Measurements from ENCODE around the gene TINAGL1.

Gene TINAGL1

DNA sequence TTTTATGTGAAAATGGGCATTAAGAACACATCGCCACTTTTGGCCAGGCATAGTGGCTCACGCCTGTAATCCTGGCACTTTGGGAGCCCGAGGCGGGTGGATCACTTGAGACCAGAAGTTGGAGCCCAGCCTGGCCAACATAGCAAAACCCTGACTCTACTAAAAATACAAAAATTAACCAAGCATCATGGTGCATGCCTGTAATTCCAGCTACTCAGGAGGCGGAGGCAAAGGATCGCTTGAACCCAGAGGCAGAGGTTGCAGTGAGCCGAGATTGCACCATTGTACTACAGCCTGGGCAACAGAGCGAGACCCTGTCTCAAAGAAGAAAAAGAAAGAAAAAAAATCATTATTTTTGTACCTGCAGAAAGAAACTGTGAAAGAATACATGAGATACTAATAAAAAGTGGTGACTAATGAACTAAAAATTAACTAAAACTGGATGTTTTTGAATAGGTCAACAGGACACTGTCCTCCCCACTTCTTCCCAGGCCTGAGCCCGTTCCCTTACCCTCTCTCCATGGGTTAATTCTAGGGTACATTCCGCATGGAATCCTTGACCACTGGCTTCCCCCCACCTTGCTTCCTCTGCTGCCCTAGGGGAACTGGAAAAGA, 8.3 kb upstream of the TINAGL1 start:
- peaks cover 26% of the 10 kb centered on the region for H3K4me1 ChIP-seq (ENCODE audit: insufficient read depth, poor library complexity, severe bottlenecking)
- DNase-seq (ENCODE audit: low spot score) (no peak), ATAC-seq (ENCODE audit: low read depth) (no peak)
- no peak overlapping the region for H3K4me3 ChIP-seq (ENCODE audit: severe bottlenecking)
- H3K27me3 ChIP-seq (ENCODE audit: insufficient read depth, poor library complexity, severe bottlenecking): no peaks in the 10 kb centered on the region
- H3K36me3 ChIP-seq (ENCODE audit: low read depth): no peaks in the 10 kb centered on the region
- TF ChIP-seq, protein P1, sequence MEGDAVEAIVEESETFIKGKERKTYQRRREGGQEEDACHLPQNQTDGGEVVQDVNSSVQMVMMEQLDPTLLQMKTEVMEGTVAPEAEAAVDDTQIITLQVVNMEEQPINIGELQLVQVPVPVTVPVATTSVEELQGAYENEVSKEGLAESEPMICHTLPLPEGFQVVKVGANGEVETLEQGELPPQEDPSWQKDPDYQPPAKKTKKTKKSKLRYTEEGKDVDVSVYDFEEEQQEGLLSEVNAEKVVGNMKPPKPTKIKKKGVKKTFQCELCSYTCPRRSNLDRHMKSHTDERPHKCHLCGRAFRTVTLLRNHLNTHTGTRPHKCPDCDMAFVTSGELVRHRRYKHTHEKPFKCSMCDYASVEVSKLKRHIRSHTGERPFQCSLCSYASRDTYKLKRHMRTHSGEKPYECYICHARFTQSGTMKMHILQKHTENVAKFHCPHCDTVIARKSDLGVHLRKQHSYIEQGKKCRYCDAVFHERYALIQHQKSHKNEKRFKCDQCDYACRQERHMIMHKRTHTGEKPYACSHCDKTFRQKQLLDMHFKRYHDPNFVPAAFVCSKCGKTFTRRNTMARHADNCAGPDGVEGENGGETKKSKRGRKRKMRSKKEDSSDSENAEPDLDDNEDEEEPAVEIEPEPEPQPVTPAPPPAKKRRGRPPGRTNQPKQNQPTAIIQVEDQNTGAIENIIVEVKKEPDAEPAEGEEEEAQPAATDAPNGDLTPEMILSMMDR (IDR thresholded peaks at IDR 0.05; ENCODE audit: poor library complexity, severe bottlenecking): no peak
- no peaks in the 10 kb centered on the region for H3K9me3 ChIP-seq (ENCODE audit: severe bottlenecking)
- H3K27ac ChIP-seq (ENCODE audit: poor library complexity, severe bottlenecking): no peak overlapping the region

DNA sequence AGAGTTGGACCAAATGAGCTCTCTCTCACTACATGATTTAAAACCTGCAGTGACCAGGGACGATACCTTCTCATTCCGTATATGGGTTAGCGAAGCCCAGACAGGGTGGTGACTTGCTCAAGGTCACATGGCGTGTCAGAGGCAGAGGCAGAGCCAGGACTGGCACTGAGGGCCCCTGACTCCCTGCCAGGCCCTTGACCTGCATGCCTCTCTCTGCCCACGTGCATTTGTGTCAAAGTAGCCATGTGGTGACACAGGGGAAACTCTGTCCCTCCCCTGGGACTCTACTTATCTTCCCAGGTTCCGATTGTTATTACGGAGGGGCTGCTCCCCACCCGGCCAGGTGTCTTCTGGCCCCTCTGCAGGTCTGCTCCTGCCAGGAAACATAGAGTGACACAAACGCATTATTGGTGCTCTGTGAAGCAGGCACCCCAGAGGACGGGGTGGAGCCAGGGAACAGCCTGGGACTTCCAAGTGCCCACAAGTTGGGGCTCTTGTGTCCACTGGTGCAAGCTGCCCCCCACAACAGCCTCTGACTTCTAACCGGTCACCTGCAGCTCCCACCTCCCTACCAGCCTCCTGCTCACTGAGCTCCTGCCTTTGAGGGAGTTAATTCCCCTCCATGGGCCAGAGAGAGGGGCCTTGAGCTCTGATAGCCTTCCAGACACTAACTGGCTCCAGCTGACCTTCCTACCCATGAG, 7.3 kb upstream of the TINAGL1 start:
- Histone ChIP-seq H3K27me3 (ENCODE audit: insufficient read depth, poor library complexity, severe bottlenecking) (no peaks in the 10 kb centered on the region), H3K27ac (ENCODE audit: poor library complexity, severe bottlenecking) (no peak overlapping the region), H3K9me3 (ENCODE audit: severe bottlenecking) (no peaks in the 10 kb centered on the region), H3K36me3 (ENCODE audit: low read depth) (no peaks in the 10 kb centered on the region), H3K4me3 (ENCODE audit: severe bottlenecking) (no peak overlapping the region), H3K4me1 (ENCODE audit: insufficient read depth, poor library complexity, severe bottlenecking) (peaks cover 28% of the 10 kb centered on the region)
- DNase-seq (ENCODE audit: low spot score) (no peak), ATAC-seq (ENCODE audit: low read depth) (no peak)
- TF ChIP-seq, protein P1 (IDR thresholded peaks at IDR 0.05; ENCODE audit: poor library complexity, severe bottlenecking): no peak

DNA sequence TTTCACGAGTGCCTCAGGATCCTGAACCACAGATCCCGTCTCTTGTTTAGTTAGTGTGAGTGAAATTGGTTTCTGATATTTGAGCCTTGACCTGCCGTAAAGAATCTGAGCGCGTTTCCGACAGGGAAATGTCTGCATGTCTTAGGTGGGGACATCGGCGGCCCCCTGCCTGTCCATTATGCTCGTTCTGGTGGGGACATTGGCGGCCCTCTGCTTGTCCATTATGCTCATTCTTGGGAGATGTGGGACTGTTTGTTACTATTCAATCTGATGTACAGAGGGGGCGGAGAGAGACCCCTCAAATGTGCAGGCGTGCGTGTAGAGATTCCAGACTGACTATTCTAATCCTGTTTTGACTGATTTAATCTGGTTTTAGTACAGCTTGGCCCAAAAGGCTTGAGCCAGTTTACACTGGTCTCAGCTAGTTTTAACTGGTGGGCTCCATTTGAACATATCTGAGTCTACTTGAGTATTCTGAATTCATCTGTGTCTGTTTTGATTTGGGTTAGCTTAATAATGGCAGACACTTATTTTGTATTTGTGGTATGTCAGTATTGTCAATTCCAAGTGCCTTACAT, 6.6 kb upstream of the TINAGL1 start:
- Histone ChIP-seq H3K4me3 (ENCODE audit: severe bottlenecking) (no peak overlapping the region), H3K27ac (ENCODE audit: poor library complexity, severe bottlenecking) (no peak overlapping the region), H3K27me3 (ENCODE audit: insufficient read depth, poor library complexity, severe bottlenecking) (no peaks in the 10 kb centered on the region), H3K4me1 (ENCODE audit: insufficient read depth, poor library complexity, severe bottlenecking) (peaks cover 34% of the 10 kb centered on the region), H3K9me3 (ENCODE audit: severe bottlenecking) (no peaks in the 10 kb centered on the region), H3K36me3 (ENCODE audit: low read depth) (no peaks in the 10 kb centered on the region)
- ATAC-seq (ENCODE audit: low read depth) (no peak), DNase-seq (ENCODE audit: low spot score) (no peak)
- TF ChIP-seq, protein P1 (IDR thresholded peaks at IDR 0.05; ENCODE audit: poor library complexity, severe bottlenecking): no peak

DNA sequence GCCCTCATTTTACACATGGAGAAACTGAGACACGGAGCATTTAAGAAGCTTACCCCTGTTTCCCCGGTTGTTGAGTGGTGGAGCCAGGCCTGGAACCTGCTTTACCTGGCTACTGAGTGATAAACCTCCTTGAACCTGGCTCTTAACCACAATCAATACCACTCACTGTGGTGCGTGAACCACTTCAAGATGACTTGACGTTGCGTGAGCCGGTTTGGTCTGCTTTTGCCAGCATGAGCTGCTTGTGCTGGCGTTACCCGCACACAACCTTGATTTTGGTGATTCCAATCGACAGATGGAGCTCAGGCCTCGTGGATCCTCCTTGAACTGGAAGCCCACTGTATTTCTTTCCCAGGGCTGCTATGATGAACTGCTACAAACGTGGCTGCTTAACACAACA, 6.1 kb upstream of the TINAGL1 start:
- DNase-seq (ENCODE audit: low spot score): no peak
- Histone ChIP-seq H3K9me3 (ENCODE audit: severe bottlenecking) (no peaks in the 10 kb centered on the region), H3K27ac (ENCODE audit: poor library complexity, severe bottlenecking) (no peak overlapping the region), H3K4me1 (ENCODE audit: insufficient read depth, poor library complexity, severe bottlenecking) (peaks cover 40% of the 10 kb centered on the region), H3K27me3 (ENCODE audit: insufficient read depth, poor library complexity, severe bottlenecking) (no peaks in the 10 kb centered on the region), H3K4me3 (ENCODE audit: severe bottlenecking) (no peak overlapping the region), H3K36me3 (ENCODE audit: low read depth) (no peaks in the 10 kb centered on the region)
- TF ChIP-seq, protein P1 (IDR thresholded peaks at IDR 0.05; ENCODE audit: poor library complexity, severe bottlenecking): no peak
- ATAC-seq (ENCODE audit: low read depth): no peak

DNA sequence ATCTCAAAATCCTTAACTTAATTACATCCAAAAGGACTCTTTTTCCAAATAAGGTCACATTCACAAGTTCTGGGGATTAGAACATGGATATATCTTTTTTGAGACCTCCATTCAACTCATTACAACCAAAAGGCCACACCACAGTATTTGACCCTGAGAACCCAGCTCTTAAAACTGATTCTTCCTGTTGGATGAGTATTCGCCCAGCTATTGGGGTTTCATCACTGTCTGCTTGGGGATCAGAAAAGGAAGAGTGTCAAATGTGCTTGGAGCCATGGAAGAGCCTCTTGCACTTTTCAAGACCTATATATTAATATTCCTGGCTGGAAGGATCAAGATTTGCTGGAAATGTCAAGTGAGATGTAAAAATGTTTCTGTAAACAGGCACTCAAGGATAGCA, 5.4 kb upstream of the TINAGL1 start:
- peak overlapping the region; percentile 2 for H3K27ac ChIP-seq (ENCODE audit: poor library complexity, severe bottlenecking)
- TF ChIP-seq, protein P1 (IDR thresholded peaks at IDR 0.05; ENCODE audit: poor library complexity, severe bottlenecking): no peak
- no peak overlapping the region for H3K4me3 ChIP-seq (ENCODE audit: severe bottlenecking)
- DNase-seq (ENCODE audit: low spot score) (no peak), ATAC-seq (ENCODE audit: low read depth) (no peak)
- H3K4me1 ChIP-seq (ENCODE audit: insufficient read depth, poor library complexity, severe bottlenecking): peaks cover 46% of the 10 kb centered on the region
- H3K36me3 ChIP-seq (ENCODE audit: low read depth): no peaks in the 10 kb centered on the region
- H3K9me3 ChIP-seq (ENCODE audit: severe bottlenecking): no peaks in the 10 kb centered on the region
- H3K27me3 ChIP-seq (ENCODE audit: insufficient read depth, poor library complexity, severe bottlenecking): no peaks in the 10 kb centered on the region

All from RWPE2 (cell line).